Neural cell (in vitro differentiated cells): ENCODE results near the gene EHD4. TPM values are rescaled to one million over a fixed set of nuclear protein-coding genes. Genes with fewer than 3 reads are reported as not detected.

Source experiments
- H2AFZ ChIP-seq: fragments of 200-600, 300-800 bp; sonication (generic), shearing (Covaris generic); 2 replicates; pipeline ENCODE4 v1.6.0; 2014; ENCODE audit warnings: low read depth, mild to moderate bottlenecking, antibody characterized with exemption, low read length, moderate library complexity
- H3F3A ChIP-seq: fragments of 200-600 bp; shearing (Covaris generic); 2 replicates; pipeline ENCODE4 v1.6.1; 2016; ENCODE audit warnings: mild to moderate bottlenecking, moderate library complexity, mixed read lengths, antibody characterized with exemption, low read length; ENCODE audit not compliant: insufficient read depth, poor library complexity, severe bottlenecking
- H3K27ac ChIP-seq: fragments of 200-600, 300-800 bp; sonication (generic), shearing (Covaris generic); 2 replicates; pipeline ENCODE4 v1.5.1; 2014; ENCODE audit warnings: mild to moderate bottlenecking, low read length, moderate library complexity
- H3K27me3 ChIP-seq: fragments of 300-800, 200-600 bp; sonication (generic), shearing (Covaris generic); 2 replicates; pipeline ENCODE4 v1.6.0; 2014; ENCODE audit warnings: mild to moderate bottlenecking, low read depth, low read length, moderate library complexity; ENCODE audit not compliant: insufficient read depth
- H3K36me3 ChIP-seq: fragments of 300-800, 200-600 bp; sonication (generic), shearing (Covaris generic); 2 replicates; pipeline ENCODE4 v1.5.1; 2014; ENCODE audit warnings: mild to moderate bottlenecking, antibody characterized with exemption, low read length, moderate library complexity; ENCODE audit not compliant: insufficient read depth
- H3K4me2 ChIP-seq: fragments of 300-800, 200-600 bp; sonication (generic), shearing (Covaris generic); 2 replicates; pipeline ENCODE4 v1.6.0; 2014; ENCODE audit warnings: mild to moderate bottlenecking, low read length
- H3K4me3 ChIP-seq: fragments of 300-800, 200-600 bp; sonication (generic), shearing (Covaris generic); 2 replicates; pipeline ENCODE4 v1.5.1; 2014; ENCODE audit warnings: mild to moderate bottlenecking, low read length, moderate library complexity
- H3K79me2 ChIP-seq: fragments of 200-600 bp; shearing (Covaris generic); replicated peaks from 2 replicates; pipeline ENCODE4 v1.6.0; 2014; ENCODE audit warnings: mild to moderate bottlenecking, low read length, moderate library complexity; ENCODE audit not compliant: insufficient read depth
- H3K9ac ChIP-seq: fragments of 300-800, 200-600 bp; sonication (generic), shearing (Covaris generic); 2 replicates; pipeline ENCODE4 v1.6.1; 2016; ENCODE audit warnings: mild to moderate bottlenecking, low read length, mixed read lengths
- H3K9me2 ChIP-seq: fragments of 200-600 bp; shearing (Covaris generic); 2 replicates; pipeline ENCODE4 v1.6.1; 2016; ENCODE audit warnings: mild to moderate bottlenecking, low read length, mixed read lengths; ENCODE audit not compliant: insufficient read depth
- H3K9me3 ChIP-seq: fragments of 200-600, 300-800 bp; sonication (generic), shearing (Covaris generic); 2 replicates; pipeline ENCODE4 v1.6.1; 2016; ENCODE audit warnings: mild to moderate bottlenecking, mixed run types, low read length, moderate library complexity, mixed read lengths
- H4K20me1 ChIP-seq: fragments of 200-600 bp; shearing (Covaris generic); 2 replicates; pipeline ENCODE4 v1.6.1; 2016; ENCODE audit warnings: mild to moderate bottlenecking, mixed run types; ENCODE audit not compliant: insufficient read depth
- EP300 ChIP-seq: fragments of 450-650 bp; conservative IDR thresholded peaks from 2 replicates; pipeline ENCODE4 v1.6.1; 2014; ENCODE audit warnings: antibody characterized with exemption, mild to moderate bottlenecking, moderate library complexity; ENCODE audit not compliant: poor library complexity, severe bottlenecking
- EZH2 ChIP-seq: fragments of 200-600, 300-800 bp; shearing (Covaris generic), sonication (generic); IDR thresholded peaks from 2 replicates; pipeline ENCODE4 v1.6.1; 2014; ENCODE audit warnings: antibody characterized with exemption, low read length, borderline replicate concordance, mild to moderate bottlenecking; ENCODE audit not compliant: insufficient read depth, poor library complexity, severe bottlenecking
- RAD21 ChIP-seq: fragments of 450-650 bp; conservative IDR thresholded peaks from 2 replicates; pipeline ENCODE4 v1.6.1; 2014; ENCODE audit warnings: antibody characterized with exemption, mild to moderate bottlenecking, moderate library complexity
- REST ChIP-seq: IDR thresholded peaks from 2 replicates; pipeline ENCODE4 v1.6.1; 2012; ENCODE audit warnings: borderline replicate concordance
- SMC3 ChIP-seq: fragments of 450-650 bp; conservative IDR thresholded peaks from 2 replicates; pipeline ENCODE4 v1.6.1; 2014; ENCODE audit warnings: antibody characterized with exemption, mild to moderate bottlenecking, moderate library complexity; ENCODE audit not compliant: poor library complexity
- TAF1 ChIP-seq: IDR thresholded peaks from 2 replicates; pipeline ENCODE4 v1.6.1; 2012; ENCODE audit warnings: low read depth
- polyA plus RNA-seq: library from polyadenylated mRNA; depleted of rRNA; stranded (reverse); fragments of >200 nt; gene quantifications from 2 replicates; pipeline ENCODE4 v1.2.3, GENCODE V29; 2014
- TF ChIP-seq, protein P1 (sequence below): fragments of 450-650 bp; IDR thresholded peaks from 2 replicates; pipeline ENCODE4 v1.5.1; 2014; ENCODE audit warnings: antibody characterized with exemption, mild to moderate bottlenecking, moderate library complexity; ENCODE audit not compliant: poor library complexity, severe bottlenecking

EHD4 gene
- polyA plus RNA-seq, 1 donor from 2014 or later: 0.09 TPM

DNA sequence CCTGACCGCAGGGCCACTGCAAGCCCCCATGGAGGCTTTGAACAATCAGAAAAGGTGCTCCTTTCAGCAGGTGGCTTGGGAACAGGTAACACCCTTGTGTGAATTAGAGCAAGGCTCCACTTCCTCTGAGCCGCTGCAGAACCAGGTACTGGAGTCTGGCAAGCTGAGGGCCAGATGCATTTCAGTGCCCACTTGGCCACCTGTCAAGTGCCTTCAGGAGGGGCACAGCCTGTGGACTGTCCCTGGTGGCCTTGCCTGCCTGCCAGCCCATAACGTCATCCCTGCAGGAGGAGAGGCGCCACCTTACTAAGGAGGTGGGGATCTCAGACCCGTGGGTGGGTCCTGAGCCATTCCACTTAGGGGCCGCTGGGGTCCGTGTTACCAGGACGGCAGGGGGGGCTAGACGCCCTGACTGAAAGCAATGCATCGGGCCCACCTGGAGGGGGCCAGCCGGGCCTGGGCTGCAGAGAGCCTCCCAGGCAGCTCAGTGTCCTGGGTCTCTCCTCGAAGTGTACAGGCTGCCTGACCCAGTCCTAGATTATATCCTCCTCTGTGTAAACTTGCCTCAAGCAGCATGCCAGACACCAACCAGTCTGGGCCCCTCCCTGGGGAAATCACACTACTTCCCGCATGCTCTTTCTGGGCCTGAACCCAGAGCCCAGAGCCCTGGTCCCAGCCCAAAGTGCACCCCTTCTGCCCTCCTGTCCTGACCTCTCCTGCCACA is 94.6 kb downstream of the EHD4 start:
- TF ChIP-seq SMC3: no peak
- Histone ChIP-seq H3K9me3 (no peaks in the 10 kb centered on the region), H2AFZ (no peak overlapping the region), H3K4me3 (no peak overlapping the region), H4K20me1 (no peaks in the 10 kb centered on the region), H3K9ac (no peak overlapping the region), H3F3A (no peaks in the 10 kb centered on the region), H3K9me2 (no peaks in the 10 kb centered on the region), H3K27me3 (peaks cover 24% of the 10 kb centered on the region), H3K27ac (no peak overlapping the region), H3K36me3 (no peaks in the 10 kb centered on the region), H3K79me2 (no peaks in the 10 kb centered on the region), H3K4me2 (no peak overlapping the region)

- Histone ChIP-seq H3K9me3 (no peaks in the 10 kb centered on the region), H3K9me2 (no peaks in the 10 kb centered on the region), H2AFZ (no peak overlapping the region), H4K20me1 (no peaks in the 10 kb centered on the region), H3K27ac (no peak overlapping the region), H3K27me3 (peaks cover 15% of the 10 kb centered on the region), H3K4me2 (no peak overlapping the region), H3K36me3 (no peaks in the 10 kb centered on the region), H3F3A (no peaks in the 10 kb centered on the region), H3K79me2 (no peaks in the 10 kb centered on the region), H3K9ac (no peak overlapping the region), H3K4me3 (no peak overlapping the region)
- TF ChIP-seq REST (no peak), EP300 (no peak), RAD21 (no peak)
Observed at GRCh38 chr15:41876689-41877088, 95.7 kb downstream of the EHD4 start.

GRCh38 chr15:41876007-41876406 is 96.3 kb downstream of the EHD4 start:
- no peaks in the 10 kb centered on the region for H3F3A ChIP-seq
- H3K9me3 ChIP-seq: no peaks in the 10 kb centered on the region
- no peaks in the 10 kb centered on the region for H3K9me2 ChIP-seq
- H3K4me2 ChIP-seq: no peak overlapping the region
- TF ChIP-seq EZH2 (no peak), SMC3 (no peak), TAF1 (no peak)
- TF ChIP-seq, protein P1, sequence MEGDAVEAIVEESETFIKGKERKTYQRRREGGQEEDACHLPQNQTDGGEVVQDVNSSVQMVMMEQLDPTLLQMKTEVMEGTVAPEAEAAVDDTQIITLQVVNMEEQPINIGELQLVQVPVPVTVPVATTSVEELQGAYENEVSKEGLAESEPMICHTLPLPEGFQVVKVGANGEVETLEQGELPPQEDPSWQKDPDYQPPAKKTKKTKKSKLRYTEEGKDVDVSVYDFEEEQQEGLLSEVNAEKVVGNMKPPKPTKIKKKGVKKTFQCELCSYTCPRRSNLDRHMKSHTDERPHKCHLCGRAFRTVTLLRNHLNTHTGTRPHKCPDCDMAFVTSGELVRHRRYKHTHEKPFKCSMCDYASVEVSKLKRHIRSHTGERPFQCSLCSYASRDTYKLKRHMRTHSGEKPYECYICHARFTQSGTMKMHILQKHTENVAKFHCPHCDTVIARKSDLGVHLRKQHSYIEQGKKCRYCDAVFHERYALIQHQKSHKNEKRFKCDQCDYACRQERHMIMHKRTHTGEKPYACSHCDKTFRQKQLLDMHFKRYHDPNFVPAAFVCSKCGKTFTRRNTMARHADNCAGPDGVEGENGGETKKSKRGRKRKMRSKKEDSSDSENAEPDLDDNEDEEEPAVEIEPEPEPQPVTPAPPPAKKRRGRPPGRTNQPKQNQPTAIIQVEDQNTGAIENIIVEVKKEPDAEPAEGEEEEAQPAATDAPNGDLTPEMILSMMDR: no peak
- H3K9ac ChIP-seq: no peak overlapping the region
- no peaks in the 10 kb centered on the region for H4K20me1 ChIP-seq
- H3K36me3 ChIP-seq: no peaks in the 10 kb centered on the region
- H2AFZ ChIP-seq: no peak overlapping the region
- no peaks in the 10 kb centered on the region for H3K79me2 ChIP-seq
- H3K27ac ChIP-seq: no peak overlapping the region
- H3K4me3 ChIP-seq: no peak overlapping the region
- H3K27me3 ChIP-seq: peaks cover 8% of the 10 kb centered on the region
